Activated CD4-positive, CD25-positive, alpha-beta regulatory T cell (primary cell): ENCODE measurements around the gene CHCHD1.
"Not testable (repeated sequence)": the region's sequence is repeated elsewhere in the genome, so short reads cannot be mapped to it uniquely, and the experiment has no call there.

Source experiments
- DNase-seq, 4 experiments: peaks; one replicate each; lab custom pipeline; 2025; lab: John Stamatoyannopoulos, UW

CHCHD1 gene

DNA sequence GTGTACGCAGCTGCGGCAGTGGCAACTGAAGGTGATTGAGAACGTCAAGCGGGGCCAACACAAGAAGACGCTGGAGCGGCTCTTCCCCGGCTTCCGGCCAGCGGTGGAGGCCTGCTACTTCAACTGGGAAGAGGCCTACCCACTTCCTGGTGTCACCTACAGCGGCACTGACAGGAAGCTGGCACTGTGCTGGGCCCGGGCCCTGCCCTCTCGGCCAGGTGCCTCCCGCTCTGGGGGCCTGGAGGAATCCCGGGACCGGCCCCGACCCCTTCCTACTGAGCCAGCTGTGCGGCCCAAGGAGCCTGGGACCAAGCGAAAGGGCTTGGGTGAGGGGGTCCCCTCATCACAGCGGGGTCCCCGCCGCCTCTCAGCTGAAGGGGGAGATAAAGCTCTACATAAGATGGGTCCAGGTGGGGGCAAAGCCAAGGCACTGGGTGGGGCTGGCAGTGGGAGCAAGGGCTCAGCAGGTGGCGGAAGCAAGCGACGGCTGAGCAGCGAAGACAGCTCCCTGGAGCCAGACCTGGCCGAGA lies 10.1 kb downstream of the CHCHD1 start:
- no peak for DNase-seq

DNA sequence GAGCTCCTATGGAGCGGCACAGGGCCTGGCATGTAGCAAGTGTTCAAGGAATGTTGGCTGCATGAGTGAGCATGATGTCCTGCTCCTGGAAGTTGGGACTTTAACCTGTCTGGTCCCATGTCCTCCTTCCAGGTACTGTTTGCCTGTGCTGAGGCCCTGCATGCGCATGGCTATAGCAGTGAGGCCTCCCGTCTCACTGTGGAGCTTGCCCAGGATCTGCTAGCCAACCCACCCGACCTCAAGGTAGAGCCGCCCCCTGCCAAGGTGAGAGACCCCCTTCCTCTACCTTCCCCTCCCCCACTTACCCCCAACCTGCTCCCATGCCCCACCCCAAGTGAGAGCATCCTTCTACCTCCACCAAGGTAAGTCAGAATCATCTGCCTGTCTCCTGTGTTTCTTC lies 11.6 kb downstream of the CHCHD1 start:
- no peak for DNase-seq

DNA sequence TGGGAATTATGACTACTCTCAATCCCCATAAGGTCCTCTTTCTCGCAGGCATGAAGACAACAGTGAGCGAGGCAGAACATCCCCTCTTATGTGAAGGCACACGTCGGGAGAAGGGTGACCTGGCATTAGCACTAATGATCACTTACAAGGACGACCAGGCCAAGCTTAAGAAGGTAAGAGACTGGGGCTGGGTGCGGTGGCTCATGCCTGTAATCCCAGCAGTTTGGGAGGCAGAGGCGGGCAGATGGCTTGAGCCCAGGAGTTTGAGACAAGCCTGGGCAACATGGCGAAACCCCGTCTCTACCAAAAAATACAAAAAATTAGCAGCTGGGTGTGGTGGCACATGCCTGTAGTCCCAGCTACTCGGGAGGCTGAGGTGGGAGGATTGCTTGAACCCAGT lies 13.6 kb downstream of the CHCHD1 start:
- not testable (repeated sequence) for DNase-seq

GRCh38 chr10:73796035-73796434 lies 14.2 kb downstream of the CHCHD1 start:
- not testable (repeated sequence) for DNase-seq

DNA sequence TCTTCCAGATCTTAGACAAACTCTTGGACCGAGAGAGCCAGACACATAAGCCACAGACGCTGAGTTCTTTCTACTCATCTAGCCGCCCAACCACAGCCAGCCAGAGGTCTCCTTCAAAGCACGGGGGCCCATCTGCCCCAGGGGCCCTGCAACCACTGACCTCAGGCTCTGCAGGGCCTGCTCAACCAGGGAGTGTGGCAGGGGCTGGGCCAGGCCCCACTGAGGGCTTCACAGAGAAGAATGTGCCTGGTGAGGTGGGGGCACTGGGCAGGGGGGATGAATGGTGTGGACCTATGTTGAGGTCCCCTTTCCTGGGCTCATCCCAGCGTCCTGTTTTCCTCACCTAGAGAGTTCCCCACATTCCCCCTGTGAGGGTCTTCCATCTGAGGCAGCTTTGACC lies 14.9 kb downstream of the CHCHD1 start:
- DNase-seq: no peak

DNA sequence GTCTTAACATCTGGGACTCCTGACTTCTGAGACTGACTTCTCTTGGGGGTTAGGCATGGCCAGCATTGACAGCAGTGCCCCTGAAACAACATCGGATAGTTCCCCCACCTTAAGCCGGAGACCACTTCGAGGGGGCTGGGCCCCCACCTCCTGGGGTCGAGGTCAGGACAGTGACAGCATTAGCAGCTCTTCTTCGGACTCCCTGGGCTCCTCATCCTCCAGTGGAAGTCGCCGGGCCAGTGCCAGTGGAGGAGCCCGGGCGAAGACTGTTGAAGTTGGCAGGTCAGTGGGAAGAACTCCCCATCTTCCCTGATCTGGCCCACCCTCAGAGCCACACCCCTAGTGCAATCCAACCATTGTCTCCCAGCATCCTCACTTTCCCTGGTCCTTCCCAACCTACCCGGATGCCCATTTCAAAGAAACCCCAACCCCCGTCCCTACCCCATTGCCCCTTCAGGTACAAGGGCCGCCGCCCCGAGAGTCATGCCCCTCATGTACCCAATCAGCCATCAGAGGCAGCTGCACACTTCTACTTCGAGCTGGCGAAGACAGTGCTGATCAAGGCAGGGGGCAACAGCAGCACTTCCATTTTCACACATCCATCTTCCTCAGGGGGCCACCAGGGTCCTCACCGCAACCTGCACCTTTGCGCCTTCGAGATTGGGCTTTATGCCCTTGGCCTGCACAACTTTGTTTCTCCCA lies 15.6 kb downstream of the CHCHD1 start:
- no peak for DNase-seq

DNA sequence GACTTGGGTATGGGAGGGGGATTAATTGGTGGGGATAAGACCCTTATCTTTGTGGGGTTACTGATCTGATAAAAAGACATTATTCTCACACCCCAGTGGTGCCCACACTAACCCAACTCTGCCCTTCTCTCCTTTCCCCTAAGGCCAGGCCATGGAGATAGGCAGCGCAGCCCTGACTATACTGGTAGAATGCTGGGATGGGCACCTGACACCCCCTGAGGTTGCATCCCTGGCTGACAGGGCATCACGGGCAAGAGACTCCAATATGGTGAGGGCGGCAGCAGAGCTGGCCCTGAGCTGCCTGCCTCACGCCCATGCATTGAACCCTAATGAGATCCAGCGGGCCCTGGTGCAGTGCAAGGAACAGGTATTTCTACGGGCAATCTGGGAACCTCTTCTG lies 16.2 kb downstream of the CHCHD1 start:
- DNase-seq: no peak

DNA sequence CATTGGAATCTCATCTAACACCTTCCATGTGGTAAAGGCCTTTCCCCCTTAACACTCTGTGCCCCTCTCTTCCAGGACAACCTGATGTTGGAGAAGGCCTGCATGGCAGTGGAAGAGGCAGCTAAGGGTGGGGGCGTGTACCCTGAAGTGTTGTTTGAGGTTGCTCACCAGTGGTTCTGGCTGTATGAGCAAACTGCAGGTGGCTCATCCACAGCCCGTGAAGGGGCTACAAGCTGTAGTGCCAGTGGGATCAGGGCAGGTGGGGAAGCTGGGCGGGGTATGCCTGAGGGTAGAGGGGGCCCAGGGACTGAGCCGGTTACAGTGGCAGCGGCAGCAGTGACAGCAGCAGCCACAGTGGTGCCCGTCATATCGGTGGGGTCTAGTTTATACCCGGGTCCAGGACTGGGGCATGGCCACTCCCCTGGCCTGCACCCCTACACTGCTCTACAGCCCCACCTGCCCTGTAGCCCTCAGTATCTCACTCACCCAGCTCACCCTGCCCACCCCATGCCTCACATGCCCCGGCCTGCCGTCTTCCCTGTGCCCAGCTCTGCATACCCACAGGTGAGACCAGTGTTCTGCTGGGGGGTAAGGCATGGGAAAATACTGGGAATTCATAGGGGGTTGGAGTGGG lies 17.2 kb downstream of the CHCHD1 start:
- DNase-seq: no peak

GRCh38 chr10:73799899-73800559 lies 18.2 kb downstream of the CHCHD1 start:
- no peak for DNase-seq

- no peak for DNase-seq
These were observed 18.9 kb downstream of the CHCHD1 start for GRCh38 chr10:73800560-73801252.

- DNase-seq: no peak
These were observed 19.4 kb downstream of the CHCHD1 start for GRCh38 chr10:73801253-73801590.

- DNase-seq: no peak
These were observed 20.6 kb downstream of the CHCHD1 start for GRCh38 chr10:73802276-73802991.

DNA sequence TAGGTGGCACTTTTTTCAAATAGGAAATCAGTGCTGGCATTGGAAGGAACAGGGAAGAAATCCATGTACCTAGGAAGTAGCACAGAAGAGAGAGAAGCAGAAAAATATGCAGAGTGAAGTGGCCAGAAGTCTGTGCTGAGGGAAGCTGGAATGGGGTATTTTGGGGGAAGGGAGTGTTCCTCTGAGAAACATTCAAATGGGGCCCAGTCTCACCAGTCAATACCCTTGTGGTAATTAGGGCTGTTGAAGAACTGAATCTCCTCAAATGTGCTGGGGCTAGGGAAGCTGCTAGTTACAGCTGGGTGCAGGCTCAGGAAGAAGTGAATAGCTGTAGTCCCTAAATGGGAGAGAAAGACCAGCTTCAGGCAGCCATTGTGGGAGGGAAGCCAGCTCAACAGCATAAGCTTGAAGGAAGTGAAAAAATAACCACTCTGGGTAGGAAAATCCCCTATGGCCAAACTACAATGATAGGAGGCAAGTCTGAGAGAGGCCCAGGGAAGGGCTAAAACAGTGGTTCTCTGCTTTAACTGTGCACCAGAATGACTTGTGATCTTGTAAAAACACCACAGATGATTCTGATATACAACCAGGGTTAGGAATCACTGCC lies 21.9 kb downstream of the CHCHD1 start:
- no peak for DNase-seq

GRCh38 chr10:73806176-73806950 lies 24.5 kb downstream of the CHCHD1 start:
- no peak for DNase-seq

DNA sequence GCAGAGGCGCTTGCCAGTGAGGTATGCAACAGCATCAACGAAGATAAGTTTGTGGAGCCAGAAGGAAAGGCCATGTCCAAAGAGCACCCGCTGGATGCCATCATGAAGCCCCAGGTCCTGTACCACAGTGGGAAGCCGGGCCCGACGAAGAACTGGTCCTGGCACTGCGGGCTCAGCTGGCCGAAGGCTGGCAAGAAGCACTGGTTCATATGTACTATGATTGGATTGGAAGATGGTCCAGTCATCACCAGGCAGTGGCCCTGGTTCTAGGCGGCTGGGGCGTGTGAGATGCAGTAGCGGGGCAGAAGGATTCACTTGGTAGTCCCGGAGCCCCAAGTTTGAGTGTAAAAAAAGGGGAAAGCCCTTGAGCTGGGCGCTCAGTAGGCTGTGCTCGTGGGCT lies 25.6 kb downstream of the CHCHD1 start:
- DNase-seq: no peak

DNA sequence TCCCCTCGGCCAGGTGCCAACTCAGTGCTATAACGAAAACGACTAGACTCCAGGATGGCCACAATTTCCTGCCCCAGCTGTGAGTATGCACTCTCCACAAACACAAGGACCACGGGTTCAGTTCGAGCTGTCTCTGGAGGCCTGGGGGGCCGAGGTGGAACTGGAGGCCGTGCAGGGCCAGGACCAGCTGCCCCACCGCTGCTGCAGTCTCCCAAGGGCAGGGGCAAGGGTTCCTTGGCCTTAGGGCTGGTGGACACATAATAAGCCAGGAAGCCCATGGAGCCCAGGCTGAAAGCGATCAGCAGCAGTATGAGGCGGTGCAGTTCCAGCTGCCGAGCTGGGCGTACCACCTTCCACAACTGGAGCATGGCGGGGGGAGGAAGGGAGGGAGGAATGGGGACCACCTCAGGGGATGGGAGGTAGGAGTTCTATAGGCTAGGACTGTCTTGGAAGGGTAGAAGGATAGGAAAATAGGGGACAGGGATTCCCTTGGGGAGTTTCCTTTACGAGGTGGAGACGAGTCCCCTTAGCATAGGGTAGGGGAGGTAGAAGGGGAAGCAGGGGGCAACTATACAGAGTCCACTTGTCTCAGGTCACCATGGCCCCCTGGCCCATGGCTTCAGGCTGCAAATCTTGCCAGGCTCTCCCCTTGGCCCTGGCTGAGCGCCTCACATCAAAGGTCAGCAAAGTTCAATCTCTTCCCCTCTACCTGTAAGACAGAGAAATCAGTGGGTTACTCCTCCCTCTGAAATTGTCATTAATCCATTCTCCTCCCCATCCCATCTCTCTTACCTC lies 26.4 kb downstream of the CHCHD1 start:
- DNase-seq: no peak

- no peak for DNase-seq
These were observed 27.4 kb downstream of the CHCHD1 start for GRCh38 chr10:73809061-73809818.

DNA sequence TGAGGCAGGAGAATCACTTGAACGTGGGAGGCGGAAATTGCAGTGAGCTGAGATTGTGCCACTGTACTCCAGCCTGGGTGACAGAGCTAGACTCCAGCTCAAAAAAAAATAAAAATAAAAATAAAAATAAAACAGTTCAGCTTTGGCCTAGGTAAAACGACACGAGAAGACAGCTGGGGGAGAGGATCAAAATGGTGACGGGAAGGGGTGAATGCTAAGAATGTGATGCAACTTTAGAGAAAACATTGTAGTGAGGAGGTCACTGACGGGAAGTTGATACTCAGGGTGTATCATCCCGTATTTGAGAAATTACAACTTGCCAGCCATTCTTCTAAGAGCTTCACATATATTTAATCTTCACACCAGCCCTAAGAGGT lies 28.5 kb downstream of the CHCHD1 start:
- DNase-seq: no peak
